AG04450 (cell line): Measurements from ENCODE around the gene LHFPL2. TPM values are rescaled to one million over a fixed set of nuclear protein-coding genes. Genes with fewer than 3 reads are reported as not detected.

Source experiments
- CTCF ChIA-PET: fragments of 300-600, 350-600 bp; formaldehyde crosslinking; extraction: SDS; loops from one replicate; lab custom pipeline; 2022; ENCODE audit warnings: antibody characterized with exemption, inconsistent platforms; lab: Charles Lee
- POLR2A ChIA-PET: fragments of 350-600 bp; formaldehyde crosslinking; extraction: SDS; loops from one replicate; lab custom pipeline; 2021; ENCODE audit warnings: antibody characterized with exemption, inconsistent platforms; lab: Yijun Ruan, JAX
- DNase-seq: peaks from one replicate; pipeline ENCODE4 v3.0.0-alpha.2; 2011; ENCODE audit warnings: low read depth, low spot score
- H3K27ac ChIP-seq: one replicate; pipeline ENCODE4 v1.5.1; 2012; ENCODE audit warnings: low read depth, low read length, control low read depth
- H3K27me3 ChIP-seq: one replicate; pipeline ENCODE4 v1.6.0; 2012; ENCODE audit warnings: low read length; ENCODE audit not compliant: control insufficient read depth, insufficient read depth
- H3K4me3 ChIP-seq: 2 replicates; pipeline ENCODE4 v1.5.1; 2011; ENCODE audit warnings: mild to moderate bottlenecking, low read depth, low read length, control low read depth
- H3K9me3 ChIP-seq: 2 replicates; pipeline ENCODE4 v1.5.1; 2012; ENCODE audit warnings: low read length; ENCODE audit not compliant: control insufficient read depth, insufficient read depth
- polyA plus RNA-seq: library from polyadenylated mRNA; depleted of rRNA; stranded (reverse); fragments of >200 nt; gene quantifications from 2 replicates; pipeline ENCODE4 v1.2.3, GENCODE V29; 2011
- TF ChIP-seq, protein P1 (sequence below): IDR thresholded peaks from 2 replicates; pipeline ENCODE4 v1.5.1; 2011; ENCODE audit warnings: low read depth, low read length, control low read depth, inconsistent platforms

The LHFPL2 gene
- polyA plus RNA-seq, 1 experiment, result 20.1 TPM

DNA sequence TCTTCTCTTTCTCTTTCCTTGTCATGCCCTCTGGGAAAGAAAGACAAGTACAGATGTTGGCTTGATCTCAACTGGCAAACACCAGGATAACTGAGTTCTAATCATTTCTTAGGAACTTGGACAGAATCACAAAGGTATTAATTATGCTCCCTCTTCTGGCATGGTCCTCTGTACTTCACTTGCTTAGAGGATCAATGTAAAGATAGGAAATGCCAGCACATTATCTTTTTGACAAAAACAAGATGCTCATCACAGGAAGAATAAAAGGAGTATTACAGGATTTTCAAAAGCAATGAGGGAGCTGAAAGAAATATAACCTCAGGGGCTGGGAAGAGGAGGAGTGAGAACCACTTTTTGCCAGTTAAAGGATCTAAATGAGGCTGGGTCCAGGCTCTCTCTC, 70.6 kb downstream of the LHFPL2 start:
- POLR2A ChIA-PET, result no interaction called here

DNA sequence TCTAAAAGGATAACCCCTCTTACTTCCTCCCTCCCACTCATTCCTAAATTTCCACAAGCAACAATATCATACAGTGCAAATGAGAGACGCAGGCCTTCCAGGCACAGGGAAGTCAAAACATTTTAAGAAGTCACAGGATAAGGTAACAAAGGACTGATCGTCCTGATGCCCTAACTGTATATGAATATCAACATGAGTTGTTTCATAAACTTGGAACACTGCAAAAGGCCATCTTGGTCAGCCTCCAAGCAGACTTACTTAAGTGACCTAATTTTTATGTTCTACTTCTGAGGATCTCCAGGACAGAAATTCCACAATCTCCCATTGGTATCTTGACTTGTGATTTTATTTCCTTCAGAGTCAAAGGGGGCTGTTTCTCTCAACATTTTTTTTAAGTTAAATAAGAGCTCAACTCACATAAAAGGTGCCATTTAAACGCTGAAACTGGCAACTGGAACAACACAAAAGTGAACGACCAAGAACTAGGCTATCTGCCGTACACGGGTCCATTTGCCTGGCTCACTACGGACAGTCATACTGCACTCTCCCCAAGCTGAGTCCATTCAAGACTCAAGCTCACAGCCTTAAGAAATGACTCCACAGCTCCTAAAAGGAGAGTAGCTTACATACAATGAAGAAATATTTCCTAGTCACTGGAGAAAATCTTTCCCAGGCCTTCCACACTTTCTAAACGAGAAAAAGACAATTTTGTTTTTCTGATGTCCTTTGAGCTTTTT, 71.3 kb downstream of the LHFPL2 start:
- DNase-seq, result no peak
- no peaks in the 10 kb centered on the region for H3K27me3 ChIP-seq
- H3K9me3 ChIP-seq, result no peaks in the 10 kb centered on the region
- TF ChIP-seq, protein P1, sequence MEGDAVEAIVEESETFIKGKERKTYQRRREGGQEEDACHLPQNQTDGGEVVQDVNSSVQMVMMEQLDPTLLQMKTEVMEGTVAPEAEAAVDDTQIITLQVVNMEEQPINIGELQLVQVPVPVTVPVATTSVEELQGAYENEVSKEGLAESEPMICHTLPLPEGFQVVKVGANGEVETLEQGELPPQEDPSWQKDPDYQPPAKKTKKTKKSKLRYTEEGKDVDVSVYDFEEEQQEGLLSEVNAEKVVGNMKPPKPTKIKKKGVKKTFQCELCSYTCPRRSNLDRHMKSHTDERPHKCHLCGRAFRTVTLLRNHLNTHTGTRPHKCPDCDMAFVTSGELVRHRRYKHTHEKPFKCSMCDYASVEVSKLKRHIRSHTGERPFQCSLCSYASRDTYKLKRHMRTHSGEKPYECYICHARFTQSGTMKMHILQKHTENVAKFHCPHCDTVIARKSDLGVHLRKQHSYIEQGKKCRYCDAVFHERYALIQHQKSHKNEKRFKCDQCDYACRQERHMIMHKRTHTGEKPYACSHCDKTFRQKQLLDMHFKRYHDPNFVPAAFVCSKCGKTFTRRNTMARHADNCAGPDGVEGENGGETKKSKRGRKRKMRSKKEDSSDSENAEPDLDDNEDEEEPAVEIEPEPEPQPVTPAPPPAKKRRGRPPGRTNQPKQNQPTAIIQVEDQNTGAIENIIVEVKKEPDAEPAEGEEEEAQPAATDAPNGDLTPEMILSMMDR, result no peak
- no peak overlapping the region for H3K4me3 ChIP-seq
- ChIA-PET CTCF (interaction anchor here (0.6 to 1.1 kb wide), 2 partner anchors 35 to 94 kb away, joined by 3 to 4 read pairs; no protein-coding TSS in a partner anchor), POLR2A (no interaction called here)
- no peak overlapping the region for H3K27ac ChIP-seq

More for the DNA sequence above, 70.6 kb downstream of the LHFPL2 start:
- DNase-seq, result no peak
- TF ChIP-seq, protein P1, result no peak
- no peaks in the 10 kb centered on the region for H3K9me3 ChIP-seq
- CTCF ChIA-PET, result interaction anchor here (1.1 kb wide), 1 partner anchor 36 kb away, joined by 3 read pairs; no protein-coding TSS in a partner anchor
- H3K27ac ChIP-seq, result no peak overlapping the region
- no peak overlapping the region for H3K4me3 ChIP-seq
- no peaks in the 10 kb centered on the region for H3K27me3 ChIP-seq

DNA sequence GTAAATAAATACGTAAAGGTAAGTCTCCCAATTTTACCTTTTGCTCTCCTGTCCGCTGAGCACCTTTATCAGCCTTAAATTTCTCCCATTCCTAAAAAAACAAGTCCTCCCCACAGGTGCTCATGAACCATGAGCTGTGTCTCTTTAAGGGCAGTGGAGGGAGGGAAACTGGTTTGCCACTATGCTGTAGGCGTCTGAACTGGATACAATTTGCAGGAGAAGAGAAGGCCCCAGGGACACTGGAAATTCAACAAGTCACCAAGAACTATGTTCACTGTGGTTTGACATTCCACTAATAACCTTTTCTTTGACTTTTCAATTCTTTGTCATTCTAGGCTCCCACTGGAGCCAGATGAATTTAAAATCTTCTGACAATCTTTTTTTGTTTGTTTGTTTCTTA, 72.2 kb downstream of the LHFPL2 start:
- no peaks in the 10 kb centered on the region for H3K9me3 ChIP-seq
- ChIA-PET POLR2A (interaction anchor here (0.7 kb wide), 1 partner anchor 61 kb away, joined by 3 read pairs; no protein-coding TSS in a partner anchor), CTCF (no interaction called here)
- no peak for DNase-seq
- no peaks in the 10 kb centered on the region for H3K27me3 ChIP-seq
- H3K27ac ChIP-seq, result no peak overlapping the region
- TF ChIP-seq, protein P1, result no peak
- H3K4me3 ChIP-seq, result no peak overlapping the region

DNA sequence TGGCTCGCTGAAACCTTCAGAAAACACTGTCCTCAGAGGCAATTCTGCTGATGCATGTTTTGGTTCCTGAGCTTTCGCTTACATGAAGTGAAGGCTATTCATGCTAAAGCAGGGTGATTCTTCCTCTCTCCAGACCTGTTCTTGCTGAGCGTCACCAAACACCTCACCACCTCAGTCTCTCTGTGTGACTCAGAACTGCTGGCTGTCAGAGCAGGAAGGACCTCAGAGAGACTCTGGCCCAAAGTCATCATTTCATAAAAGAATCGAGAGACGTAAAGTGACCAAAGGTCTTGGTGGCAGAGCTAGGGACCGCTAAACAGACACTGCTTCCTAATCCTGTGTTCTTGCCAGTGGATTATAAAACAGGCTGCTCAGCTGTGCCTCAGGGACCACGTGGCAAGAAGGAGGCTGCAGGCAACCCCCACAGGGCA, 73.8 kb downstream of the LHFPL2 start:
- DNase-seq, result no peak
- ChIA-PET CTCF (no interaction called here), POLR2A (no interaction called here)
- no peak overlapping the region for H3K27ac ChIP-seq
- TF ChIP-seq, protein P1, result no peak
- H3K27me3 ChIP-seq, result no peaks in the 10 kb centered on the region
- no peak overlapping the region for H3K4me3 ChIP-seq
- no peaks in the 10 kb centered on the region for H3K9me3 ChIP-seq

DNA sequence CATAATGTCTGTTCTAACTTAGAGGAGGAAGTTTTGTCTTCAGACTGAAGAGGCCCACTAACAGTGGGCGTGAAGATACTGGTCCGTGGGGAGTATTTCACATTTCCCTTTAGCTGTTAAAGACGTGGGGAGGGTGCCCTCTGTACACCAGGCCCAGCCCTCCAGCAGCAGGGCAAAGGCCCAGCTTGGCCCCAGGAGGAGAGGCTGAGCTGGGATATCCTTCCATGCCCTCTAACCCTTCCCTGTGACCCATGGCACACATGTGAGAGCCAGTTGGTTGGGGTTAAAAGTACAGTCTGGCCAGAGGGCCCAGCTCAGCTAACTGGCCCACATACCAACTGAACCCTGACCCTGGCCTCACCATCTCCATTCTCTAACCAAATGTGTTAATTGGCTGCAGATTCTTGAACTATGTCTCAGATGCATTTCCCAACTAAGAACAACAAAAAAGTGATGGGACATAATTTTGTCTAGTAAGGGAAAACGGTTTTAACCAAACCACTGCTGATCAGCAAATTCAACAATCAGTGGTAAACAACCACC, 74.4 kb downstream of the LHFPL2 start:
- Histone ChIP-seq H3K9me3 (no peaks in the 10 kb centered on the region), H3K27ac (no peak overlapping the region), H3K4me3 (no peak overlapping the region), H3K27me3 (no peaks in the 10 kb centered on the region)
- ChIA-PET CTCF (no interaction called here), POLR2A (interaction anchor here (0.6 kb wide), 1 partner anchor 47 kb away, joined by 3 read pairs; no protein-coding TSS in a partner anchor)
- no peak for DNase-seq
- TF ChIP-seq, protein P1, result no peak
